HepG2 (cell line): ENCODE data around the gene SAMD4B. TPM values are rescaled to one million over a fixed set of nuclear protein-coding genes. Genes with fewer than 3 reads are reported as not detected.

ENCODE experiments used
- CHD4 ChIP-seq: fragments of 200-600 bp; sonication (generic); IDR thresholded peaks from 2 replicates; pipeline ENCODE4 v1.7.0; 2017; ENCODE audit warnings: mild to moderate bottlenecking, low read length, borderline replicate concordance
- GLI4 ChIP-seq: sonication (generic); formaldehyde crosslinking; IDR thresholded peaks from 2 replicates; pipeline ENCODE4 v1.5.1; 2020; ENCODE audit warnings: missing genetic modification reagents, mild to moderate bottlenecking, moderate library complexity, borderline replicate concordance
- MAFG ChIP-seq: sonication (generic); formaldehyde crosslinking; IDR thresholded peaks from 2 replicates; pipeline ENCODE4 v1.5.1; 2020; ENCODE audit warnings: mild to moderate bottlenecking, missing genetic modification reagents
- MEIS1 ChIP-seq: sonication (generic); formaldehyde crosslinking; IDR thresholded peaks from 2 replicates; pipeline ENCODE4 v1.9.0; 2021; ENCODE audit warnings: mild to moderate bottlenecking, missing genetic modification reagents, moderate library complexity, borderline replicate concordance
- NFE2L1 ChIP-seq: sonication (generic); formaldehyde crosslinking; IDR thresholded peaks from 2 replicates; pipeline ENCODE4 v1.4.0; 2020; ENCODE audit warnings: missing genetic modification reagents, mild to moderate bottlenecking, borderline replicate concordance
- RFX5 ChIP-seq: IDR thresholded peaks from 2 replicates; pipeline ENCODE4 v1.6.1; 2011; ENCODE audit warnings: low read depth, low read length, improper control_type of control experiment
- TBX2 ChIP-seq: sonication (generic); formaldehyde crosslinking; IDR thresholded peaks from 2 replicates; pipeline ENCODE4 v1.5.0; 2020; ENCODE audit warnings: missing genetic modification reagents, mild to moderate bottlenecking, borderline replicate concordance
- YEATS2 ChIP-seq: sonication (generic); formaldehyde crosslinking; IDR thresholded peaks from 2 replicates; pipeline ENCODE4 v1.4.0; 2020; ENCODE audit warnings: missing genetic modification reagents, borderline replicate concordance
- YY1 ChIP-seq: IDR thresholded peaks from 2 replicates; pipeline ENCODE4 v1.6.1; 2011; ENCODE audit warnings: low read length, low read depth, moderate library complexity, mild to moderate bottlenecking; ENCODE audit not compliant: insufficient read depth, insufficient replicate concordance
- ZBTB1 ChIP-seq: sonication (generic); formaldehyde crosslinking; IDR thresholded peaks from 2 replicates; pipeline ENCODE4 v1.4.0; 2020; ENCODE audit warnings: missing genetic modification reagents, borderline replicate concordance
- ZEB1 ChIP-seq: IDR thresholded peaks from 2 replicates; pipeline ENCODE4 v1.6.1; 2012; ENCODE audit warnings: mild to moderate bottlenecking, low read depth, inconsistent platforms; ENCODE audit not compliant: insufficient replicate concordance
- ZNF567 ChIP-seq: sonication (generic); formaldehyde crosslinking; IDR thresholded peaks from 2 replicates; pipeline ENCODE4 v1.8.1; 2023; ENCODE audit warnings: mild to moderate bottlenecking, missing genetic modification reagents, borderline replicate concordance
- polyA plus RNA-seq, 8 experiments: library from polyadenylated mRNA; depleted of rRNA in 3 of 8; stranded (reverse) in 7 of 8; unstranded in 1 of 8; fragments of >200 nt; fragmentation: Illumina TruSeq in 4 of 8; extraction: Trizol in 4 of 8; gene quantifications; 2 replicates each; pipeline versions ENCODE4 v1.2.1 to v1.2.3, GENCODE V29; 2011 to 2016; ENCODE audit warnings: low read depth in 4 of 8, missing spikeins in 1 of 8, mixed read lengths in 1 of 8; ENCODE audit not compliant: insufficient read depth in 1 of 8
- total RNA-seq, 5 experiments: library from RNA; depleted of rRNA; stranded (reverse); fragments of >200 nt; fragmentation: Illumina TruSeq; extraction: Trizol; gene quantifications; 2 replicates each; pipeline ENCODE4 v1.2.3, GENCODE V29; 2016; ENCODE audit warnings: low read depth in 1 of 5
- TF ChIP-seq, protein P1 (sequence below): sonication (generic); formaldehyde crosslinking; IDR thresholded peaks from 2 replicates; pipeline ENCODE4 v1.4.0; 2020; ENCODE audit warnings: missing genetic modification reagents
- TF ChIP-seq, protein P2 (sequence below): sonication (generic); formaldehyde crosslinking; IDR thresholded peaks from 2 replicates; pipeline ENCODE4 v1.4.0; 2020; ENCODE audit warnings: missing genetic modification reagents
- TF ChIP-seq, protein P3 (sequence below): sonication (generic); formaldehyde crosslinking; IDR thresholded peaks from 2 replicates; pipeline ENCODE4 v1.4.0; 2020; ENCODE audit warnings: missing genetic modification reagents, borderline replicate concordance
- TF ChIP-seq, protein P4 (sequence below): sonication (generic); formaldehyde crosslinking; IDR thresholded peaks from 2 replicates; pipeline ENCODE4 v1.4.0; 2020; ENCODE audit warnings: missing genetic modification reagents
- TF ChIP-seq, protein P5 (sequence below): sonication (generic); formaldehyde crosslinking; IDR thresholded peaks from 2 replicates; pipeline ENCODE4 v1.4.0; 2020; ENCODE audit warnings: missing genetic modification reagents

The SAMD4B gene
- total and polyA plus RNA-seq, 2 of the 13 experiments (the other 11 are each of a cell fraction or from before 2014, with no cell fraction given): 26.0 to 31.8 TPM

DNA sequence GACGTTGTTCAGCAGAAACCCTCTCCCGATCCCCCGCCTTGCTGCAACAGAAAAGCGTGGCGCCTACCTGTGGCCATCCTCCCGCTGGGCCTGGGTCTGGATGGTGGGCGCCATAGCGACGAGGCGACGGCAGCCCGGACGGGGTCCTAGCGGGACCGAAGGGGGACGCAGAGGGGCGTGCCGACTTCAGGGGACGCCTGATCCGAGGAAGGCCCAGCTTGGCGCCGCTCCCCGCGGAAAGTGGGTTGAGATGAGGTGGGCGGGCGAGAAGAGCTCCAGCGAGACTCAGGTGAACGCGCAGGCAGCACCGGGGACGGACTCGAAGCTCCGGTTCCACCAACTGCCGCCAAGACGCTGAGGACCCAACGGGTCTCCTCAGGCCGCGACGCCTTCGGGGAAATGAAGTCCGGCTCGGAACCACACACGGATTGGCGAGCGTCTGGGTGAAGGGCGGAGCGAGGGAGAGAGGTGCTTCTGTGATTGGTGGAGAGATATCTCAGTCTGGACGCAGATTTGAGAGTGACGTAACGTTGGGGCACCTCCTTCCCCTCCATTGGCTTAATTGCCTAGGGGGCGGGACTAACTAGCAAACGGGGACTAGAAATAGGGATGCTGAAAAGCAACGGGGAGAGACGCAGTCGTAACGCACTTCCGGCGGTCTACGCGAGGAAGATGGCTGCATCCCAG is 48.7 kb downstream of the SAMD4B start, which contains the start of the genes MED29 and PAF1 (continued):
- TF ChIP-seq ZEB1: no peak
- no peak for TF ChIP-seq ZNF567 (CRISPR knock-in tag)
- TF ChIP-seq CHD4: 0 out of 2 replicates have a peak, but pooled peaks have one; percentile 4
- TF ChIP-seq ZBTB1 (CRISPR knock-in tag): no peak
- TF ChIP-seq MAFG (CRISPR knock-in tag): no peak
- TF ChIP-seq, protein P1, sequence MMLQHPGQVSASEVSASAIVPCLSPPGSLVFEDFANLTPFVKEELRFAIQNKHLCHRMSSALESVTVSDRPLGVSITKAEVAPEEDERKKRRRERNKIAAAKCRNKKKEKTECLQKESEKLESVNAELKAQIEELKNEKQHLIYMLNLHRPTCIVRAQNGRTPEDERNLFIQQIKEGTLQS (CRISPR knock-in tag): no peak
- peak; percentile 63 for TF ChIP-seq TBX2 (CRISPR knock-in tag)
- peak; percentile 85 for TF ChIP-seq YY1
- TF ChIP-seq, protein P2, sequence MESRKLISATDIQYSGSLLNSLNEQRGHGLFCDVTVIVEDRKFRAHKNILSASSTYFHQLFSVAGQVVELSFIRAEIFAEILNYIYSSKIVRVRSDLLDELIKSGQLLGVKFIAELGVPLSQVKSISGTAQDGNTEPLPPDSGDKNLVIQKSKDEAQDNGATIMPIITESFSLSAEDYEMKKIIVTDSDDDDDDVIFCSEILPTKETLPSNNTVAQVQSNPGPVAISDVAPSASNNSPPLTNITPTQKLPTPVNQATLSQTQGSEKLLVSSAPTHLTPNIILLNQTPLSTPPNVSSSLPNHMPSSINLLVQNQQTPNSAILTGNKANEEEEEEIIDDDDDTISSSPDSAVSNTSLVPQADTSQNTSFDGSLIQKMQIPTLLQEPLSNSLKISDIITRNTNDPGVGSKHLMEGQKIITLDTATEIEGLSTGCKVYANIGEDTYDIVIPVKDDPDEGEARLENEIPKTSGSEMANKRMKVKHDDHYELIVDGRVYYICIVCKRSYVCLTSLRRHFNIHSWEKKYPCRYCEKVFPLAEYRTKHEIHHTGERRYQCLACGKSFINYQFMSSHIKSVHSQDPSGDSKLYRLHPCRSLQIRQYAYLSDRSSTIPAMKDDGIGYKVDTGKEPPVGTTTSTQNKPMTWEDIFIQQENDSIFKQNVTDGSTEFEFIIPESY: no peak
- peak; percentile 51; the same call in 1 of the 2 replicates for TF ChIP-seq RFX5
- TF ChIP-seq, protein P3, sequence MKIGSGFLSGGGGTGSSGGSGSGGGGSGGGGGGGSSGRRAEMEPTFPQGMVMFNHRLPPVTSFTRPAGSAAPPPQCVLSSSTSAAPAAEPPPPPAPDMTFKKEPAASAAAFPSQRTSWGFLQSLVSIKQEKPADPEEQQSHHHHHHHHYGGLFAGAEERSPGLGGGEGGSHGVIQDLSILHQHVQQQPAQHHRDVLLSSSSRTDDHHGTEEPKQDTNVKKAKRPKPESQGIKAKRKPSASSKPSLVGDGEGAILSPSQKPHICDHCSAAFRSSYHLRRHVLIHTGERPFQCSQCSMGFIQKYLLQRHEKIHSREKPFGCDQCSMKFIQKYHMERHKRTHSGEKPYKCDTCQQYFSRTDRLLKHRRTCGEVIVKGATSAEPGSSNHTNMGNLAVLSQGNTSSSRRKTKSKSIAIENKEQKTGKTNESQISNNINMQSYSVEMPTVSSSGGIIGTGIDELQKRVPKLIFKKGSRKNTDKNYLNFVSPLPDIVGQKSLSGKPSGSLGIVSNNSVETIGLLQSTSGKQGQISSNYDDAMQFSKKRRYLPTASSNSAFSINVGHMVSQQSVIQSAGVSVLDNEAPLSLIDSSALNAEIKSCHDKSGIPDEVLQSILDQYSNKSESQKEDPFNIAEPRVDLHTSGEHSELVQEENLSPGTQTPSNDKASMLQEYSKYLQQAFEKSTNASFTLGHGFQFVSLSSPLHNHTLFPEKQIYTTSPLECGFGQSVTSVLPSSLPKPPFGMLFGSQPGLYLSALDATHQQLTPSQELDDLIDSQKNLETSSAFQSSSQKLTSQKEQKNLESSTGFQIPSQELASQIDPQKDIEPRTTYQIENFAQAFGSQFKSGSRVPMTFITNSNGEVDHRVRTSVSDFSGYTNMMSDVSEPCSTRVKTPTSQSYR (CRISPR knock-in tag): 0 out of 2 replicates have a peak, but pooled peaks have one; percentile 7
- peak; percentile 93; the same call in 1 of the 2 replicates for TF ChIP-seq MEIS1 (CRISPR knock-in tag)
- TF ChIP-seq, protein P4, sequence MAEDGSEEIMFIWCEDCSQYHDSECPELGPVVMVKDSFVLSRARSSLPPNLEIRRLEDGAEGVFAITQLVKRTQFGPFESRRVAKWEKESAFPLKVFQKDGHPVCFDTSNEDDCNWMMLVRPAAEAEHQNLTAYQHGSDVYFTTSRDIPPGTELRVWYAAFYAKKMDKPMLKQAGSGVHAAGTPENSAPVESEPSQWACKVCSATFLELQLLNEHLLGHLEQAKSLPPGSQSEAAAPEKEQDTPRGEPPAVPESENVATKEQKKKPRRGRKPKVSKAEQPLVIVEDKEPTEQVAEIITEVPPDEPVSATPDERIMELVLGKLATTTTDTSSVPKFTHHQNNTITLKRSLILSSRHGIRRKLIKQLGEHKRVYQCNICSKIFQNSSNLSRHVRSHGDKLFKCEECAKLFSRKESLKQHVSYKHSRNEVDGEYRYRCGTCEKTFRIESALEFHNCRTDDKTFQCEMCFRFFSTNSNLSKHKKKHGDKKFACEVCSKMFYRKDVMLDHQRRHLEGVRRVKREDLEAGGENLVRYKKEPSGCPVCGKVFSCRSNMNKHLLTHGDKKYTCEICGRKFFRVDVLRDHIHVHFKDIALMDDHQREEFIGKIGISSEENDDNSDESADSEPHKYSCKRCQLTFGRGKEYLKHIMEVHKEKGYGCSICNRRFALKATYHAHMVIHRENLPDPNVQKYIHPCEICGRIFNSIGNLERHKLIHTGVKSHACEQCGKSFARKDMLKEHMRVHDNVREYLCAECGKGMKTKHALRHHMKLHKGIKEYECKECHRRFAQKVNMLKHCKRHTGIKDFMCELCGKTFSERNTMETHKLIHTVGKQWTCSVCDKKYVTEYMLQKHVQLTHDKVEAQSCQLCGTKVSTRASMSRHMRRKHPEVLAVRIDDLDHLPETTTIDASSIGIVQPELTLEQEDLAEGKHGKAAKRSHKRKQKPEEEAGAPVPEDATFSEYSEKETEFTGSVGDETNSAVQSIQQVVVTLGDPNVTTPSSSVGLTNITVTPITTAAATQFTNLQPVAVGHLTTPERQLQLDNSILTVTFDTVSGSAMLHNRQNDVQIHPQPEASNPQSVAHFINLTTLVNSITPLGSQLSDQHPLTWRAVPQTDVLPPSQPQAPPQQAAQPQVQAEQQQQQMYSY: peak; percentile 65; the same call in 1 of the 2 replicates
- TF ChIP-seq GLI4 (CRISPR knock-in tag): peak; percentile 63
- TF ChIP-seq NFE2L1 (CRISPR knock-in tag): no peak
- TF ChIP-seq, protein P5, sequence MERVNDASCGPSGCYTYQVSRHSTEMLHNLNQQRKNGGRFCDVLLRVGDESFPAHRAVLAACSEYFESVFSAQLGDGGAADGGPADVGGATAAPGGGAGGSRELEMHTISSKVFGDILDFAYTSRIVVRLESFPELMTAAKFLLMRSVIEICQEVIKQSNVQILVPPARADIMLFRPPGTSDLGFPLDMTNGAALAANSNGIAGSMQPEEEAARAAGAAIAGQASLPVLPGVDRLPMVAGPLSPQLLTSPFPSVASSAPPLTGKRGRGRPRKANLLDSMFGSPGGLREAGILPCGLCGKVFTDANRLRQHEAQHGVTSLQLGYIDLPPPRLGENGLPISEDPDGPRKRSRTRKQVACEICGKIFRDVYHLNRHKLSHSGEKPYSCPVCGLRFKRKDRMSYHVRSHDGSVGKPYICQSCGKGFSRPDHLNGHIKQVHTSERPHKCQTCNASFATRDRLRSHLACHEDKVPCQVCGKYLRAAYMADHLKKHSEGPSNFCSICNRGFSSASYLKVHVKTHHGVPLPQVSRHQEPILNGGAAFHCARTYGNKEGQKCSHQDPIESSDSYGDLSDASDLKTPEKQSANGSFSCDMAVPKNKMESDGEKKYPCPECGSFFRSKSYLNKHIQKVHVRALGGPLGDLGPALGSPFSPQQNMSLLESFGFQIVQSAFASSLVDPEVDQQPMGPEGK (CRISPR knock-in tag): peak; percentile 56; the same call in 1 of the 2 replicates
- TF ChIP-seq YEATS2 (CRISPR knock-in tag): peak; percentile 47
